Osteocyte (in vitro differentiated cells): ENCODE data around the gene ZNF541. TPM values are rescaled to one million over a fixed set of nuclear protein-coding genes. Genes with fewer than 3 reads are reported as not detected.

Experiments
- DNase-seq: peaks from one replicate; pipeline ENCODE4 v3.0.0; 2021; ENCODE audit warnings: mixed read lengths; ENCODE audit not compliant: unreplicated experiment; ENCODE audit errors: extremely low spot score
- H3K27ac Mint-ChIP-seq: one replicate; pipeline ENCODE4 v1.8.0; 2021; ENCODE audit warnings: mild to moderate bottlenecking, mixed read lengths; ENCODE audit not compliant: unreplicated experiment
- H3K27me3 Mint-ChIP-seq: one replicate; pipeline ENCODE4 v1.8.0; 2021; ENCODE audit warnings: mixed read lengths; ENCODE audit not compliant: unreplicated experiment
- H3K36me3 Mint-ChIP-seq: one replicate; pipeline ENCODE4 v1.8.0; 2021; ENCODE audit warnings: mixed read lengths; ENCODE audit not compliant: unreplicated experiment
- H3K4me1 Mint-ChIP-seq: one replicate; pipeline ENCODE4 v1.8.0; 2021; ENCODE audit warnings: mixed read lengths; ENCODE audit not compliant: unreplicated experiment
- H3K4me3 Mint-ChIP-seq: one replicate; pipeline ENCODE4 v1.8.0; 2021; ENCODE audit warnings: mild to moderate bottlenecking, moderate library complexity, mixed read lengths; ENCODE audit not compliant: unreplicated experiment
- H3K9me3 Mint-ChIP-seq: one replicate; pipeline ENCODE4 v1.8.0; 2021; ENCODE audit warnings: mixed read lengths; ENCODE audit not compliant: unreplicated experiment
- total RNA-seq: library from RNA; stranded (reverse); gene quantifications from 2 replicates; pipeline ENCODE4 v1.2.1, GENCODE V29; 2021
- TF ChIP-seq, protein P1 (sequence below): fragments of 200-600 bp; sonication (generic); IDR thresholded peaks from 2 replicates; pipeline ENCODE4 v1.5.0; 2021; ENCODE audit warnings: antibody characterized with exemption, mild to moderate bottlenecking, moderate library complexity

ZNF541 gene
- total RNA-seq, 1 donor from 2014 or later: not detected

DNA sequence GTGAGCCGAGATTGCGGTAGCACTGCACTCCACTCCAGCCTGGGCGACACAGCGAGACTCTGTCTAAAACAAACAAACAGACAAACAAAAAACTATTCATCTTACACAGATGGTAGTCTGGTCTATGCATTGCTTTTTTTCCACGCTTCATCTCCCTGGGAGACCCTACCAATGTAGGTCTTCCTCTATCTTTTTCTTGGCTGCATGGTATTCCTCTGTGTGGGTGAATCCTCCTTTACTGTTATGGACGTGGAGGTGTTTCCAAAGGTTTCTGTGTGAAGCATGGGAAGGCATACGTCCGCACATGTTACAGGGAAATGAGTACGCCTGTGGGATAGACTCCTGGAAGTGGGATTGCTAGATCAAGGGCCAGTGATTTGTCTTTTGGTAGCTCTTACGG is 41.6 kb upstream of the ZNF541 start:
- Mint-ChIP-seq H3K4me3 (no peak overlapping the region), H3K9me3 (no peaks in the 10 kb centered on the region), H3K36me3 (peaks cover 2% of the 10 kb centered on the region), H3K27ac (no peak overlapping the region), H3K4me1 (peaks cover 32% of the 10 kb centered on the region), H3K27me3 (no peaks in the 10 kb centered on the region)
- DNase-seq: no peak
- TF ChIP-seq, protein P1, sequence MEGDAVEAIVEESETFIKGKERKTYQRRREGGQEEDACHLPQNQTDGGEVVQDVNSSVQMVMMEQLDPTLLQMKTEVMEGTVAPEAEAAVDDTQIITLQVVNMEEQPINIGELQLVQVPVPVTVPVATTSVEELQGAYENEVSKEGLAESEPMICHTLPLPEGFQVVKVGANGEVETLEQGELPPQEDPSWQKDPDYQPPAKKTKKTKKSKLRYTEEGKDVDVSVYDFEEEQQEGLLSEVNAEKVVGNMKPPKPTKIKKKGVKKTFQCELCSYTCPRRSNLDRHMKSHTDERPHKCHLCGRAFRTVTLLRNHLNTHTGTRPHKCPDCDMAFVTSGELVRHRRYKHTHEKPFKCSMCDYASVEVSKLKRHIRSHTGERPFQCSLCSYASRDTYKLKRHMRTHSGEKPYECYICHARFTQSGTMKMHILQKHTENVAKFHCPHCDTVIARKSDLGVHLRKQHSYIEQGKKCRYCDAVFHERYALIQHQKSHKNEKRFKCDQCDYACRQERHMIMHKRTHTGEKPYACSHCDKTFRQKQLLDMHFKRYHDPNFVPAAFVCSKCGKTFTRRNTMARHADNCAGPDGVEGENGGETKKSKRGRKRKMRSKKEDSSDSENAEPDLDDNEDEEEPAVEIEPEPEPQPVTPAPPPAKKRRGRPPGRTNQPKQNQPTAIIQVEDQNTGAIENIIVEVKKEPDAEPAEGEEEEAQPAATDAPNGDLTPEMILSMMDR: no peak

- Mint-ChIP-seq H3K27ac (peak overlapping the region; percentile 77), H3K4me1 (peaks cover 32% of the 10 kb centered on the region), H3K36me3 (peaks cover 2% of the 10 kb centered on the region), H3K4me3 (no peak overlapping the region), H3K9me3 (no peaks in the 10 kb centered on the region), H3K27me3 (no peaks in the 10 kb centered on the region)
- DNase-seq: no peak
- TF ChIP-seq, protein P1: no peak
These were observed 41.0 kb upstream of the ZNF541 start for GRCh38 chr19:47614021-47614295.

GRCh38 chr19:47613165-47614020 is 40.4 kb upstream of the ZNF541 start:
- H3K27me3 Mint-ChIP-seq: no peaks in the 10 kb centered on the region
- peaks cover 2% of the 10 kb centered on the region for H3K36me3 Mint-ChIP-seq
- H3K4me1 Mint-ChIP-seq: peaks cover 32% of the 10 kb centered on the region
- TF ChIP-seq, protein P1: no peak
- peak overlapping the region; percentile 77 for H3K27ac Mint-ChIP-seq
- H3K9me3 Mint-ChIP-seq: no peaks in the 10 kb centered on the region
- peak; percentile 86 for DNase-seq
- peak overlapping the region; percentile 8 for H3K4me3 Mint-ChIP-seq

DNA sequence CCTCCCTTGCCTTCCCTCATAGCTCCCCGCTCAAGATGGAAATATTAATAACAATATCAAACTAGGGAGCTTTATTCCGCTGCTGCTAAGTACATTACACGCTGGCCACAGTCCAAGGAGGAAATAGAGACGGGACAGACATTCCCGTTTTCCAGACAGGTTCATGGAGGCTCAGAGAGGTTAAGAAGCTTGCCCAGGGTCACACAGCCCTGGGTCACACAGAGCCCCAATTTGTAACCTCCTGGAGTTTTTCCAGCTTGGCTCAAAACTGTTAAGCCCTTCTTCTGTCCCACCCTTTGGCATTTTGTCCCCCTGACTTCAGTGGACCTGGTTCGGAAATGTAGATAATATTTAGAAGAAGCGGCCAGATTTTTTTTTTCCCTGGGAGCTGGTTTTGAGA is 38.0 kb upstream of the ZNF541 start:
- H3K4me3 Mint-ChIP-seq: peak overlapping the region; percentile 92
- peak overlapping the region; percentile 74 for H3K27ac Mint-ChIP-seq
- TF ChIP-seq, protein P1: no peak
- no peaks in the 10 kb centered on the region for H3K27me3 Mint-ChIP-seq
- no peak for DNase-seq
- H3K9me3 Mint-ChIP-seq: no peaks in the 10 kb centered on the region
- H3K4me1 Mint-ChIP-seq: peaks cover 36% of the 10 kb centered on the region
- peaks cover 2% of the 10 kb centered on the region for H3K36me3 Mint-ChIP-seq

GRCh38 chr19:47609906-47610894 is 37.3 kb upstream of the ZNF541 start:
- Mint-ChIP-seq H3K9me3 (no peaks in the 10 kb centered on the region), H3K27ac (peak overlapping the region; percentile 74), H3K4me1 (peaks cover 36% of the 10 kb centered on the region), H3K4me3 (peak overlapping the region; percentile 92), H3K36me3 (peaks cover 2% of the 10 kb centered on the region), H3K27me3 (no peaks in the 10 kb centered on the region)
- peak; percentile 86 for DNase-seq
- TF ChIP-seq, protein P1: no peak
